PFSK-1 (cell line): Measurements from ENCODE around the gene AMMECR1L.

Experiments
- POLR2AphosphoS5 ChIP-seq: IDR thresholded peaks from 2 replicates; pipeline ENCODE4 v1.6.1; 2012; ENCODE audit warnings: low read depth, mild to moderate bottlenecking, control low read depth, low read length, moderate library complexity
- SIN3A ChIP-seq: IDR thresholded peaks from 2 replicates; pipeline ENCODE4 v1.6.1; 2012; ENCODE audit warnings: mild to moderate bottlenecking, low read length, moderate library complexity, borderline replicate concordance; ENCODE audit not compliant: insufficient read depth
- TAF1 ChIP-seq: IDR thresholded peaks from 2 replicates; pipeline ENCODE4 v1.6.1; 2012; ENCODE audit warnings: low read length, control low read depth, borderline replicate concordance; ENCODE audit not compliant: insufficient read depth
- TF ChIP-seq, protein P1 (sequence below), 2 experiments: IDR thresholded peaks; 2 replicates each; pipeline versions ENCODE4 v1.6.1 to v1.8.0; 2011 to 2012; ENCODE audit warnings: low read depth in 2 of 2, low read length in 2 of 2, control low read depth in 1 of 2, inconsistent platforms in 1 of 2, mild to moderate bottlenecking in 1 of 2, moderate library complexity in 1 of 2; ENCODE audit not compliant: insufficient read depth in 1 of 2

DNA sequence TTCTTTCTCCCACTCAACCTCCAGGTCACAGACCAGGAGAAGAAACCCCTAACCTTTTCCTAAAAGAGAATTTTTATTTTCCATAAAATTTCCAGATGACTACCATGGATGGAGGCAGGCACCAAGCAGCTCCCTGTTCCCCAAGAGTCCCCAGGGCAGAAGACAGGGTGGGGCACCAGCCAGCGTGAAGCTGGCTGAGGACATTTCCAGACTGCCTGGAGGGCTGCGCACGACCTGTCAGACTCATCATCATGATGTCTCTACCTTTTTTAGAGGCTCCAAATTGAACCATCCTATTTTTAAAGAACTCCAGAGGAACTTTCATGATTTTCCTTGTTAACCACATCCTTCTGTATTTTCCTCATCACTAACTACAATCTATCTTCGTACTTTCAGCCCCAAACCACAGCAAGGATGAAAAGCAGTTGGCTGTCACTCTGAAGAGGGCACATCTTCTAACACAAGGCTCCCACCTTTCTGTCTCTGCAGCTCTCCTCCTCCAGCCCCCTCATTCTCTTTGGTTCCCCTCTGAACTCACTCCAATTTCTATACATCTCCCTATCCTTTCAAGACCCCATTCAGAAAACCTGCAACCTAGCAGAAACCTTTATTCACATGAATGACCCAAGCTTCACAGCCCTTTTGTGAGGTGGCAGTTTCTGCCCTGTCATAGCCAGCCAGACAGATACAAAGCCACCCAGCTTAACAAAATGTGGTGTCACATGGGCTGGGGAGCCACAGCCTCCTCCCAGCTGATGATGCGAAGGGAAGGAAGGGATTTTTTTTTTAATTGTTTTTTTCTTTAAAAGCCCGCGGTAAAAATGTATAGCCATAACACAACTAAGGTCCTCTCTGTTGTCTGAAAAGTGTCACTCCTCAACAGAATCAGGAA is 11.1 kb downstream of the AMMECR1L start:
- TF ChIP-seq POLR2AphosphoS5 (no peak), SIN3A (no peak), TAF1 (no peak)
- TF ChIP-seq, protein P1, sequence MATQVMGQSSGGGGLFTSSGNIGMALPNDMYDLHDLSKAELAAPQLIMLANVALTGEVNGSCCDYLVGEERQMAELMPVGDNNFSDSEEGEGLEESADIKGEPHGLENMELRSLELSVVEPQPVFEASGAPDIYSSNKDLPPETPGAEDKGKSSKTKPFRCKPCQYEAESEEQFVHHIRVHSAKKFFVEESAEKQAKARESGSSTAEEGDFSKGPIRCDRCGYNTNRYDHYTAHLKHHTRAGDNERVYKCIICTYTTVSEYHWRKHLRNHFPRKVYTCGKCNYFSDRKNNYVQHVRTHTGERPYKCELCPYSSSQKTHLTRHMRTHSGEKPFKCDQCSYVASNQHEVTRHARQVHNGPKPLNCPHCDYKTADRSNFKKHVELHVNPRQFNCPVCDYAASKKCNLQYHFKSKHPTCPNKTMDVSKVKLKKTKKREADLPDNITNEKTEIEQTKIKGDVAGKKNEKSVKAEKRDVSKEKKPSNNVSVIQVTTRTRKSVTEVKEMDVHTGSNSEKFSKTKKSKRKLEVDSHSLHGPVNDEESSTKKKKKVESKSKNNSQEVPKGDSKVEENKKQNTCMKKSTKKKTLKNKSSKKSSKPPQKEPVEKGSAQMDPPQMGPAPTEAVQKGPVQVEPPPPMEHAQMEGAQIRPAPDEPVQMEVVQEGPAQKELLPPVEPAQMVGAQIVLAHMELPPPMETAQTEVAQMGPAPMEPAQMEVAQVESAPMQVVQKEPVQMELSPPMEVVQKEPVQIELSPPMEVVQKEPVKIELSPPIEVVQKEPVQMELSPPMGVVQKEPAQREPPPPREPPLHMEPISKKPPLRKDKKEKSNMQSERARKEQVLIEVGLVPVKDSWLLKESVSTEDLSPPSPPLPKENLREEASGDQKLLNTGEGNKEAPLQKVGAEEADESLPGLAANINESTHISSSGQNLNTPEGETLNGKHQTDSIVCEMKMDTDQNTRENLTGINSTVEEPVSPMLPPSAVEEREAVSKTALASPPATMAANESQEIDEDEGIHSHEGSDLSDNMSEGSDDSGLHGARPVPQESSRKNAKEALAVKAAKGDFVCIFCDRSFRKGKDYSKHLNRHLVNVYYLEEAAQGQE (IDR thresholded peaks at IDR 0.05; ENCODE audit: insufficient read depth in 1 of 2, low read depth in 2 of 2, low read length in 2 of 2): no peak
